RWPE2 (cell line): ENCODE measurements around the gene WWC2.

Experiments used
- ATAC-seq: fragments of 200-7000 bp; cut with Tn5 transposase; 3 replicates; pipeline ENCODE4 v1.9.1; 2021; ENCODE audit warnings: low read depth
- DNase-seq: peaks from one replicate; pipeline ENCODE4 v3.0.0-alpha.2; 2020; ENCODE audit warnings: low spot score
- H3K27ac ChIP-seq: fragments of 450-650 bp; 2 replicates; pipeline ENCODE4 v1.5.1; 2017; ENCODE audit warnings: mild to moderate bottlenecking; ENCODE audit not compliant: poor library complexity, severe bottlenecking
- H3K27me3 ChIP-seq: fragments of 250-450 bp; sonication (Bioruptor Pico); 2 replicates; pipeline ENCODE4 v1.5.1; 2021; ENCODE audit warnings: mild to moderate bottlenecking, moderate library complexity; ENCODE audit not compliant: insufficient read depth, poor library complexity, severe bottlenecking
- H3K36me3 ChIP-seq: fragments of 250-450 bp; sonication (Bioruptor Pico); 2 replicates; pipeline ENCODE4 v1.5.1; 2020; ENCODE audit warnings: low read depth, mild to moderate bottlenecking, moderate library complexity
- H3K4me1 ChIP-seq: fragments of 250-450 bp; sonication (Bioruptor Pico); 2 replicates; pipeline ENCODE4 v1.5.1; 2021; ENCODE audit warnings: mild to moderate bottlenecking, moderate library complexity; ENCODE audit not compliant: insufficient read depth, poor library complexity, severe bottlenecking
- H3K4me3 ChIP-seq: fragments of 250-450 bp; sonication (Bioruptor Pico); 2 replicates; pipeline ENCODE4 v1.5.1; 2021; ENCODE audit warnings: mild to moderate bottlenecking, moderate library complexity; ENCODE audit not compliant: severe bottlenecking
- H3K9me3 ChIP-seq: fragments of 250-450 bp; sonication (Bioruptor Pico); 2 replicates; pipeline ENCODE4 v1.5.1; 2021; ENCODE audit warnings: mild to moderate bottlenecking, moderate library complexity; ENCODE audit not compliant: severe bottlenecking
- TF ChIP-seq, protein P1 (sequence below): fragments of 450-650 bp; IDR thresholded peaks from one replicate; pipeline ENCODE4 v1.5.1; 2017; ENCODE audit warnings: mild to moderate bottlenecking, moderate library complexity; ENCODE audit not compliant: poor library complexity, severe bottlenecking

Gene WWC2

DNA sequence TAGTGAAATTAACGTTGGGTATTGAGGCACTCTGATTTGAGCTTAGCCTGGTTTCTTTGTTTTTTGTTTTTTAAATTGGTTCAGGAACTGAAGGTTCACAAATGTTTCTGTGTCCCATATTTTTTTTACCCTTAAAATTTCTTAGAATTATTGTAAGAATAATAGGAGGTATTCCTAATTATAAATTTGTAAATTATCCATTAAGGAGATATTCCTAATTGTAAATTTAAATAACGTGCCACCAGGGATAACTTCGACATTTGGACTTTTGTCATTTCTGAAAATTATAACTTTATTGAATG, 1.2 kb downstream of the WWC2 start:
- no peak for ATAC-seq
- DNase-seq: no peak
- H3K4me1 ChIP-seq: peaks cover 15% of the 10 kb centered on the region
- H3K4me3 ChIP-seq: peak overlapping the region; percentile 89
- H3K36me3 ChIP-seq: no peaks in the 10 kb centered on the region; the same call in 1 of the 2 replicates
- H3K27me3 ChIP-seq: no peaks in the 10 kb centered on the region
- TF ChIP-seq, protein P1, sequence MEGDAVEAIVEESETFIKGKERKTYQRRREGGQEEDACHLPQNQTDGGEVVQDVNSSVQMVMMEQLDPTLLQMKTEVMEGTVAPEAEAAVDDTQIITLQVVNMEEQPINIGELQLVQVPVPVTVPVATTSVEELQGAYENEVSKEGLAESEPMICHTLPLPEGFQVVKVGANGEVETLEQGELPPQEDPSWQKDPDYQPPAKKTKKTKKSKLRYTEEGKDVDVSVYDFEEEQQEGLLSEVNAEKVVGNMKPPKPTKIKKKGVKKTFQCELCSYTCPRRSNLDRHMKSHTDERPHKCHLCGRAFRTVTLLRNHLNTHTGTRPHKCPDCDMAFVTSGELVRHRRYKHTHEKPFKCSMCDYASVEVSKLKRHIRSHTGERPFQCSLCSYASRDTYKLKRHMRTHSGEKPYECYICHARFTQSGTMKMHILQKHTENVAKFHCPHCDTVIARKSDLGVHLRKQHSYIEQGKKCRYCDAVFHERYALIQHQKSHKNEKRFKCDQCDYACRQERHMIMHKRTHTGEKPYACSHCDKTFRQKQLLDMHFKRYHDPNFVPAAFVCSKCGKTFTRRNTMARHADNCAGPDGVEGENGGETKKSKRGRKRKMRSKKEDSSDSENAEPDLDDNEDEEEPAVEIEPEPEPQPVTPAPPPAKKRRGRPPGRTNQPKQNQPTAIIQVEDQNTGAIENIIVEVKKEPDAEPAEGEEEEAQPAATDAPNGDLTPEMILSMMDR: no peak
- peak overlapping the region; percentile 86 for H3K27ac ChIP-seq
- no peaks in the 10 kb centered on the region for H3K9me3 ChIP-seq

DNA sequence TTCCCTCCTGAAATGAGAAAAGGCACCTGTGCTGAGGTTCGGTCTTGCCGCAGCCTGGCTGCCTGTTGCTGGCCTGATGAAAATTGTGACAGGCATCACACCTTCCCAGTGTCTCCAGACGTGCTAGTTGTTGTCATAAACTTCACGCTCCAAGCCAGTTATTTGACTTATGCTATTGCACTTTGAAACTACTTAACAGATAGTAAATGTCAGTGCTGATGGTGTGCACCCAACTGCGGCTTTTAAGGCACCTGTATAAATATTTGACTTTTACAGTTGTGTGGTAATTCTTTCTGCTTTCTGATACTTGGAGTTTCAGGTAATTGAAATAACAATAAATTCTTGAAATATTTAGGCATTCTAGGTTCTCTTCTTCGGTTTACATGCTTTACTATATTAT, 1.8 kb downstream of the WWC2 start:
- Histone ChIP-seq H3K4me1 (peaks cover 15% of the 10 kb centered on the region), H3K27ac (peak overlapping the region; percentile 86), H3K9me3 (no peaks in the 10 kb centered on the region), H3K27me3 (no peaks in the 10 kb centered on the region), H3K36me3 (no peaks in the 10 kb centered on the region; the same call in 1 of the 2 replicates), H3K4me3 (peak overlapping the region; percentile 89)
- ATAC-seq (no peak), DNase-seq (no peak)
- TF ChIP-seq, protein P1: no peak

DNA sequence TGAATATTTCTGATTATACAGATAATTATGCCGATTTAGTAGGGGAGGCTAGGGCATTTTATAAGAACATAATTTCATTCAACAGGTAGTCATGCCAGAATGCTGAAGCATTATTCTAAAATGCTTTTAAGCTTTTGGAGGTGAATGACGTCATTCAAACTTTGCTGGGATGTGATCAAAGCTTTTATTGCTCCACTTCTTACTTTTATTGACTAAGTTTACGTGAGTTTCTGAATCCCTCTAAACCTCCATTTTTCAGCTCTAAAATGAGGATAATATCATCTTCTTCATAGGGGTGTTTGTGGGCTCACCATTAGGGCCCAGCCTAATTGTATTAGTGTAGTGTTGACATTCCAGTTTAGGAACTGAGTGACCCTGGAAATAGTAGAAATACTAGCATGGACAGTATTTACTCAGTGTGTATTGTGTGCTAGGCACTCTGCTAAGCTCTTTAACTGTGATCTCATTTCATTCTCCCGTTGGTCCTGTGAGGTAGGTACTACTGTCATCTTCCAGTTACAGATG, 3.0 kb downstream of the WWC2 start:
- DNase-seq: no peak
- H3K27me3 ChIP-seq: no peaks in the 10 kb centered on the region
- H3K27ac ChIP-seq: peak overlapping the region; percentile 86
- H3K36me3 ChIP-seq: no peaks in the 10 kb centered on the region; the same call in 1 of the 2 replicates
- TF ChIP-seq, protein P1: no peak
- no peak overlapping the region for H3K4me3 ChIP-seq
- H3K4me1 ChIP-seq: peaks cover 19% of the 10 kb centered on the region
- ATAC-seq: no peak
- no peaks in the 10 kb centered on the region for H3K9me3 ChIP-seq

DNA sequence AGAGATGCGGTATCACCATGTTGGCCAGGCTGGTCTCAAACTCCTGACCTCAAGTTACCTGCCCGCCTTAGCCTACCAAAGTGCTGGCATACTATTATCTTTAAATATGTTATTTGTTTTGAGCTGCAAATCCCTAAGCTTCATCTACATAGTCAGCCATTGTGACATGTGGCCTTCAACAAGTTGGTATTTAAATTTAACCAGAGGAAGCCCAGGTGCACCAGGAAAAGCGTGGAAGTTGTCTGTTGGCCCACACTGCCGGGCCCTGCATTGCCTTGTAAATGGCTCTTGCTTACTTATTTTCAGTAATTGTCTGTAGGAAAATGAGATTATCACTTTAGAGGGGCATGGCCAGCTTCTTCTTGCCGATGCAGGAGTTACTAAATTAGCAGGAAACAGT, 6.0 kb downstream of the WWC2 start:
- no peak for ATAC-seq
- Histone ChIP-seq H3K36me3 (no peaks in the 10 kb centered on the region; the same call in 1 of the 2 replicates), H3K27ac (no peak overlapping the region), H3K4me1 (peaks cover 31% of the 10 kb centered on the region), H3K27me3 (no peaks in the 10 kb centered on the region), H3K9me3 (no peaks in the 10 kb centered on the region), H3K4me3 (no peak overlapping the region)
- DNase-seq: no peak
- TF ChIP-seq, protein P1: no peak

DNA sequence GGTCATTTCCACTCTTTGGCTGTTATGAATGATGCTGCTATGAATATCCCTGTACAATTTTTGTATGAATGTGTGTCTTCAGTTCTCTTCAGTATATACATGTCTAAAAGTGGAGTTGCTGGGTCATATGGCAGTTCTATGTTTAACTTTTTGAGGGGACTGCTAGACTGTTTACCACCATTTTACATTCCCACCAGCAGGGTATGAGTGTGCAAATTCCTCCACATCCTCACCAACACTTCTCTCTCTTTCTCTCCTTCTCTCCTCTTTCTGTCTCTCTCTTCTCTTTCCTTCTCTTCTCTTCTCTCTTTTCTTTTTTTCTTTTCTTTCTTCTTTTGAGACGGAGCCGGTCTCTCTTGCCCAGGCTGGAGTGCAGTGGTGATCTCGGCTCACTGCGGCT, 7.8 kb downstream of the WWC2 start:
- TF ChIP-seq, protein P1: no peak
- Histone ChIP-seq H3K27me3 (no peaks in the 10 kb centered on the region), H3K4me3 (no peak overlapping the region), H3K4me1 (peaks cover 20% of the 10 kb centered on the region), H3K36me3 (no peaks in the 10 kb centered on the region; the same call in 1 of the 2 replicates), H3K9me3 (no peaks in the 10 kb centered on the region), H3K27ac (peak overlapping the region; percentile 69)
- ATAC-seq (peak; percentile 33; the same call in 1 of the 3 replicates), DNase-seq (no peak)
